Measurements from ENCODE around the gene PRLHR.

GRCh38 chr10:118563373-118563890 lies 32.0 kb downstream of the PRLHR start:
- no peak for TF ChIP-seq CTCF (IDR thresholded peaks at IDR 0.05 in 8 of 11, conservative IDR thresholded peaks at IDR 0.05 in 3 of 11)
- no peak for TF ChIP-seq POLR2AphosphoS5 (IDR thresholded peaks at IDR 0.05)

Data from spleen (tissue), 7 donors.